IPS-11a (cell line): ENCODE measurements around the gene NME3.

Experiments
- H3K4me3 ChIP-seq: one replicate; pipeline ENCODE4 v1.5.1; 2013; ENCODE audit warnings: low read depth, low read length, control low read depth

NME3 gene

DNA sequence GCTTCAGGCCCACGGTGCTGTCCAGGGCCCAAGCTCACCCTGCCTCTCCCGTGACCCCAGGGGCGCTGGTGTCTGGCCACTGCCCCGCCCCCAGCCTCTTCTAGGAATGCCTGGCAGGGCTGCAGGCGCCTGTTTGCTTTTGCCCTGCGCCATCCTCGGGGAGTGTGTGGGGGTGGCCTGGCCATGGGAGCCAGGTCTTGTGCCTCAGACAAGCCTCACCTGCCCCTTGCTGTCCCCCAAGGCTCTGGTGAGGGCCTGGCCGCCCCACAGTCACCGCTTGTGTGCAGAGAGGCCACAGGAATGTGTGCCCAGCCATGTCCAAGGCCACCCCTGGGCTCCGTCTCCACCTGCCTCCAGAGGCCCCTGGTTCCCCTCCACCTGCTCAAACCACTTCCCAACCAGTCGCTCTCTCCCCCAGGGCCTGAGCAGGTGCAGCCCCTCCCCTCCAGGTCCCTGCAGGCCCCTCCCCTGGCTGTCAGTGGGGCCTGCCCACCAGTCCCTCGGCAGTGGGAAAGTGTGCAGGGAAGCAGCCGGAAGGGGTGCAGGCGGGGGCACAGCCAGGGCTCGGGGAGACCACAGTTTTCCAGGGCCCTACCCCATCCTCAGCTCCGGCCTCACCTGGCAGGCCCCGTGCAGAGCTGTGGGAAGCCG is 23.0 kb upstream of the NME3 start:
- H3K4me3 ChIP-seq: no peak overlapping the region

DNA sequence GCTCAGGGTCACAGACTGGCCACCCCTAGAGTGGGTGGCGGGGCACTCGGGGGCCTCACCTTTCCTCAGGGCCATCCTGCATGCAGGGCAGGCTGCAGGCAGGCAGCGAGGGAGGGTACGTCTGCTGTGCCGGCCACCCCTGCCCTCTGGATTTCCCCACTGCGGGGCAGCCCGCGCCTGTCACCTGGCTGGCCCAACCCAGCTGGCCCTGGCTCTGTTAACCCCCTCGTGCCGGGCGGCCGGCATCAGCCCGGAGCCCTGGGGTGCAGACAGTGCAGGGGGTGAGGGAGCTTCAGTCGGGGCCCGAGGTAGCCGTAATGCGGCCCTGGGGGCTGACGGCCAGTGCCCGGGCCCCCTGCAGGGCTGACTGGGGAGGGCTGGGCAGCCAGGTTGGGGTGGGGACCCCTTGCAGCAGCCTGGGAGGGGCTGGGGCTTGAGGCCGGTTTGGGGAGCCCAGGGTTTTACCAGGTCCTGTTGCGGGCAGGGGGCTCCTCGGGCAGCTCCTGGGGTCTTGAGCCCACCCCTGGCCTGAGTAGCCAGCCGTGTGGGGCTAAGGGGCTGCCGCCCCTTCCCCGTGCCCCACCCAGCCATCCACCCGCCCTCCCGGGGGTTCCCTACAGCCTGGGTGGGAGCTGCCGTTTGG is 22.4 kb upstream of the NME3 start, which contains the start of gene IGFALS:
Gene IGFALS (minus strand): TSS at position 128 of the 643 bp plus-strand sequence. CDS start 53 bp downstream, at position 75.
- no peak within 1 kb of the TSS for H3K4me3 ChIP-seq

DNA sequence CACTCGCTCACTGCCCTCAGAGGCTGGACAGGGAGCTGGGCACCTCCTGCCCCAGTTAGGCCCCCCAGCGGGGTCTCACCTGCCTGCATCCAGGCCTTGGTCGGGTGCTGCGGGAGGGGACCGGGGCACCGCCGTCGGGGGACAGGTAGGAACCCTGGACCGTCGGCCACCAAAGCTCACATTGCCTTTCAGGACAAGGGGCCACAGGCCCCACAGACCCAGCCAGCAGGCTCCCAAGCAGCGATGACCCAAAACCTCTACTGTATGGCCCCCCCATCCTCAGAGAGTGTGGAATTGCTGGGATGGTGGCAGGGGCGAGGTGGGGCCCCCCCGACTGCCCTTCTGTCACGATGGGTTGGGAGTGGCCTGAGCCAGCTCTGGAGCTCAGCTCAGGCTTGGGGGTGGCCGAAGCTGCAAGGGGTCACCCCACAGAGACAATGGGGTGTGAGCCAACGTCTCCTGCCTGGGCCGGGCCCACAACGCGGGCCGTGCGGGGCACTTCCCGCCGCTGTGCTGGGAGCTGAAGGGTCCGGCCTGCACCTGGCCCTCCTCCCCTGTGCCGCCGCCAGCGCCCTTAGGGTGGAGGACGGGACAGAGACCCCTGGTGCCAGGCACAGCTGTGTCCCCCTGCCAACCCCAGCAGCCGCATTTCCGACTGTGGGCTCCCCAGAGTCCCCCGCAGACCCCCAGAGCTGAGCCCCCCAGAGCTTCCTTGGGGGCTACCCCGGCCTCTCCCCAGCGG is 21.7 kb upstream of the NME3 start:
- no peak overlapping the region for H3K4me3 ChIP-seq

DNA sequence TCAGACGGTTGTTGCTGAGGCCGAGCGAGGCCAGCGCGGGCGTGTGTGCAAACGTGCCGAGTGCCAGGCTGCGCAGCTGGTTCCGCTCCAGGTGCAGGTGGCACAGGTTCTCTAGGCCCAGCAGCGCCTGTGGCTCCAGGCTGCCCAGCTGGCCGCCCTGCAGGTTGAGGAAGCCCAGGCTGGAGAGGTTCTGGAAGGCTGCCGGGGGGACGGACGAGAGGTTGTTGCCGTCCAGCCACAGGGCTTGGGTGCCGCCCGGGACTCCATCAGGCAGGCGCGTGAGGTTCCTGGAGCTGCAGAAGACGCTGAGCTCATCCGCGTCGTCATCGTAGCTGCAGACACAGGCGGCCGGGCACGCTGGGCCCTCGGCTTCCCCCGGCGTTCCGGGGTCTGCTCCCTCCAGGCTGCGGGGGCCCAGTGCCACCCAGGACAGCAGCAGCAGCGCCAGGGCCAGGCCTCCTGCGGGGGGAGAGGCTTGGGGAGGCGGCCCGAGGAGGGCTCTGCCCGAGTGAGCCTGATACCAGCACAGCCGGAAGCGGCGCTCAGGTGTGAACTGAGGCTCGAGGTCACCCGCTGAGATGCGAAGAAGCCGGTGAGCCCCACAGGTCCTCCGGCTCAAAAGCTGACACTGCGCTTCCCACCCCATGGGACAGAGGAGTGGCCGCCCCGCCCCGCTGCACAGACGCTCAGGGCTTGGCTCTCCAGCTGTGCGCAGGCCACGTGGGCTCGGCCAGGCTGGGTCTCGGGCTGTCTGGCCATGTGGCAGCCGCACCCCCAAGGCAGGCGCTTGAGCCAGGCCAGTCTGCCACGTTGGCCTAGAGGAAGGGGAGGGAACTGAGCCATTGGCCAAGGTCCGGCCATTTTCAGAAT is 20.8 kb upstream of the NME3 start:
- H3K4me3 ChIP-seq: no peak overlapping the region

DNA sequence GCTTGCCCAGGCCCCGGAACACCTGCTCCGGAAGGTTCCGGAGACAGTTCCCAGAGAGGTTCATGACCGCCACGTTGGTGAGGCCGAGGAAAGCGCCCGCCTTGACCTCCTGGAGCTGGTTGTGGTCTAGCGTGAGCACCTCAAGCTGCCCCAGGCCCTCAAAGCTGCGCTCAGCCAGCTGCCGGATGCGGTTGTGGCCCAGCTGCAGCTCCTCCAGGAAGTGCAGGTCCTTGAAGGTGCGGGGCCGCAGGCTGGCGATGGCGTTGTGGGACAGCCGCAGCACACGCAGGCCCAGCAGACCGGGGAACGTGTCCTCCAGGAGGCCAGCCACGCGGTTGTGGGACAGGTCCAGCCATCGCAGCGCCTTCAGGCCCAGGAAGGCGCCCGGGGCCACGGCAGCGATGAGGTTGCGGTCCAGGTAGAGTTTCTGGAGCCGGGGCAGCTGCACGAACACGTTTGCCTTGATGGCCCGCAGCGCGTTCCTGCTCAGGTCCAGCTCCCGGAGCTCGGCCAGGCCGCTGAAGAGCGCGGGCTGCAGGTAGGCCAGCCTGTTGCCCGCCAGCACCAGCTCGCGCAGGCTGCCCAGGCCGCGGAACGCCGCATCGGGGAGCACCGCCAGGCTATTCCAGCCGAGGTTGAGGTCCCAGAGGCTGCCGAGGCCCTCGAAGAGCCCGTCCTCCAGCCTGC is 20.1 kb upstream of the NME3 start:
- H3K4me3 ChIP-seq: no peak overlapping the region

DNA sequence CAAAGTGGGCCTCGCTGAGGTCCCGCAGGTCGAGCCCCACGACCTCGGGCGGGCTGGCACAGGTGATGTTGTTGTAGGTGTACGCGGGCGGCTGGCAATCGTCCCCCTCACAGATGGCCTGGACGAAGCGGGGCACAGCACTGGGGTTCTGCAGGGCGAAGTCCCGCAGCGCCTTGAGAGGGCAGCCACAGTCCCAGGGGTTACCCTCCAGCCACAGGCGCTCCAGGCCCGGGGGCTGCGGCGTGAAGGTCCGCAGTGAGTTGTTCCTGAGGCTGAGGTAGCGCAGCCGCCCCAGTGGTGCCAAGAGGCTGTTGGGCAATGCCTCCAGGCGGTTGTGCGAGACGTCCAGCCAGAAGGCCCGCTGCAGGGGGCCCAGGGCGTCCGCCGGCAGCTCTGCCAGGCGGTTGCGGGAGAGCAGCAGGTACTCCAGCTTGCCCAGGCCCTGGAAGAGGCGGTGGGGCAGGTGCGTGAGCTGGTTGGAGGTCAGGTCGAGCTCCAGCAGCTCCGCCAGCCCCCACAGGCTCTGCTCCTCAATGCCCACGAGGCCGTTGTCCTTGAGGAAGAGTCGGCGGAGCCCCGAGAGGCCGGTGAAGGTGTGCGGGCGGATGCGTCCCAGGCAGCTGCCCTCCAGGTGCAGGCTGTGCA is 19.4 kb upstream of the NME3 start:
- H3K4me3 ChIP-seq: no peak overlapping the region

DNA sequence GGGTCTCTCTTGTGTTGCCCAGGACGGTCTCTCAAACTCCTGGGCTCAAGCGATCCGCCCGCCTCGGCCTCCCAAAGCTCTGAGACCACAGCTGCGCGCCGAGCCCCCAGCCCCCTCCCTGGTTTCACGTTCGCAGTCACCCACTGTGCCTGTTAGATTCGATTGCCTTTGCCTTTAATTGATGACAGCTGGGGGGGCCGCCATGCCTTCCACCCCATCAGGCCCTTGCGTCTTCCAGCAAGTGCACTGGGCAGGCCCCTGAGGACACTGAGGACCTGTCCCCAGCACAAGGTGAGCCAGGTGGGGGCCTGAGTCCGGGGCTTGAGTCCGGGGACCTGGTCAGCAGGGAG is 18.9 kb upstream of the NME3 start:
- H3K4me3 ChIP-seq: no peak overlapping the region

DNA sequence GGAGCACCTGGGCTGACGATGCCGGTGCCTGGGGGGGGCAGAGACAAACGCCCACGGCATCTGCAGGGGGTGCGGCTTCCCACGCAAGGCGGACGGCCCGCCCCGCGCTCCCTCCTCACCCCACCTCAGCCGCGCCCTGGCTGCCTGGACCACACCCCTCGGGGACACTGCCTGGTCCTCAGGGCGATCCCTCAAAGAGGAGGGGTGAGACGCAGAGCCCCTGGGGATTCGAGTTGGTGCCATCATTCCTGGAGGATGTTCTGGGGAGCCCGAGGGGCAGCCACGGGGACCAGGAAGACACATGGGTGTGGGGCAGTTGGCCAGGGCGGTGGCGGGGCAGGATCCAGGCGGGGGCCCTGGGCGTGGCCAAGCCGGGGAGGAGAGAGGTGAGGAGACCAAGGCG is 18.3 kb upstream of the NME3 start:
- H3K4me3 ChIP-seq: no peak overlapping the region

DNA sequence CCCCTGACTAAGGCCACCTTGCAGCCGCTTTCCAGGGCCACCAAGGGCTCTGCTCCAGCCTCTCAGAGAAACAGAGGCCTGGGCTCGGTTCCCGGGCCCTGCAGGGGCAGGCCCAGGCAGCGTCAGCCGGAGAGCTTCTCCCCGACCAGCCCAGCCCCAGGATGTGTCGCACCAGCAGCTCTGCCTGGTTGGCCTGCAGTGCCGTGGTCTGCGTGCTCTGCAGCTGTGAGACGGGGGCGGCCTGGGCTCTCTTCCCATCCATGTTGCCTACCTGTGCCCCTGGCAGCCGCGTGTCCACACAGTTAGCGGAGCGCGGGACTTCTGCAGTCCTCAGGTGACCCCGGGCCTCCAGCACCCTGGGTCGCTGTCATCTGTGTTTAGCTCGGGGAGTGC is 17.4 kb upstream of the NME3 start:
- H3K4me3 ChIP-seq: no peak overlapping the region

DNA sequence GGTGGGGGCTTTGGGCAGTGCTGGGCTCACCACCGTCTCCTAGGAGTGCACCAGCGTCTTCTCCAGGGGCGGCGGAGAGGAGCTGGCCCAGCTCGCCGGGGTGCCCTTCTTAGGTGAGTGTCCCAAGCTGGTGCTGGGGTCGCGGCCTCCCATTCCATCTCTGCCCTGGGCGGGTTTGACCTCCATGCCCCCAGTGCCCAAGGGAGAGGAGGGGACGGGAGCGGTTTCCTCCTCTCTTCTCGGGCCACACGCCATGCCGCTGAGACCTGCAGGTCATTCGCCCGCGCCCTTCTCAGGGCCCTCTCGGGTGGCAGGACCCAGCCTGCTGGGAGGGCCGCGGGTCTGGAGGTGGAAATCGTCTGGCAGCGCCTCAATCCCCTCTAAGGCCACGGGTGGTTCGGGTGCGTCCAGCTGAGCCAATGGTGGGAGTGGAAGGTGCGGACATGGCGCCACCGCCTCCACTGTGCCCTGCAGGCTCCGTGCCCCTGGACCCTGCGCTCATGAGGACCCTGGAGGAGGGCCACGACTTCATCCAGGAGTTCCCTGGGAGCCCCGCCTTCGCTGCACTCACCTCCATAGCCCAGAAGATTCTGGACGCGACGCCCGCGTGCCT is 16.9 kb upstream of the NME3 start:
- H3K4me3 ChIP-seq: no peak overlapping the region

DNA sequence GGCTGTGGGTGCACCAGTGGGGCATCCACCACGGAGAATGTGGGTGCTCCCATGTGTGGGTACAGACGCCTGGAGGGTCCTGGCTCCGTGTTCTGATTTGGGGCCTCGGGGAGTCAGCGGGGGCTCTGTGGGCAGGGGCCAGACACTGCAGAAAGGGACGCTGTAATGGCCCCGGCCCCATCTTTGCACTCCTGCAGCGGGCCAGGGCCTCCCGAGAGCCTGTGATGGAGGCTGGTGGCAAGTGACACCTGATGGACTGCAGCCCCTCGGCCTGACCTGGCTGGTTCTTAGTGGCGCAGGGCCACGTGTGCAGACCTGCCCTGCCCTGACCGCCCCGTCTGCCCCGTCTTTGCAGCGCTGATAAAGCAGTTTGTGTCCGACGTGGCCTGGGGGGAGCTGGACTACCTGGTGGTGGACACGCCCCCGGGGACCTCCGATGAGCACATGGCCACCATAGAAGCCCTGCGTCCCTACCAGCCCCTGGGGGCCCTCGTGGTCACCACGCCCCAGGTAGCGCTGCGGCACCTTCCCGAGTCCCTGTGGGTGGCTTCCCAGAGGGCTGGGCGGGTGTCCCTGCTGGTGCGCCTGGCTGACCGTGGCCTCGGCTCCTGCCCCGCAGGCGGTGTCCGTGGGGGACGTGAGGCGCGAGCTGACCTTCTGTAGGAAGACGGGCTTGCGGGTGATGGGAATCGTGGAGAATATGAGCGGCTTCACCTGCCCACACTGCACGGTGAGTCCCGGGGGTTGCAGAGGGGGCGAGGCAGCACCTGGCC is 16.2 kb upstream of the NME3 start:
- no peak overlapping the region for H3K4me3 ChIP-seq

DNA sequence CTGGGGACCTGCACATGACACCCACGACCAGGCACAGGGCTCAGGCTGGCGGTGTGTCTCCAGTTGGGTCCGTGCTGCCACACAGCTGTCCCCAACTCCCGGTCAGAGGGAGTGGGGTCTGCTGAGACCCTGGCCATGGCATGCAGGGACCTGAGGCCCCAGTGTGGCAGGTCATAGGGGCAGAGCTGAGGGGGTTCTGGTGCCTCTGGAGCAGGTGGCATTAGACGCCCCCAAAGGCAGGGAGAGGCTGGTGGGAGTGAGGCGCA is 15.6 kb upstream of the NME3 start:
- no peak overlapping the region for H3K4me3 ChIP-seq

DNA sequence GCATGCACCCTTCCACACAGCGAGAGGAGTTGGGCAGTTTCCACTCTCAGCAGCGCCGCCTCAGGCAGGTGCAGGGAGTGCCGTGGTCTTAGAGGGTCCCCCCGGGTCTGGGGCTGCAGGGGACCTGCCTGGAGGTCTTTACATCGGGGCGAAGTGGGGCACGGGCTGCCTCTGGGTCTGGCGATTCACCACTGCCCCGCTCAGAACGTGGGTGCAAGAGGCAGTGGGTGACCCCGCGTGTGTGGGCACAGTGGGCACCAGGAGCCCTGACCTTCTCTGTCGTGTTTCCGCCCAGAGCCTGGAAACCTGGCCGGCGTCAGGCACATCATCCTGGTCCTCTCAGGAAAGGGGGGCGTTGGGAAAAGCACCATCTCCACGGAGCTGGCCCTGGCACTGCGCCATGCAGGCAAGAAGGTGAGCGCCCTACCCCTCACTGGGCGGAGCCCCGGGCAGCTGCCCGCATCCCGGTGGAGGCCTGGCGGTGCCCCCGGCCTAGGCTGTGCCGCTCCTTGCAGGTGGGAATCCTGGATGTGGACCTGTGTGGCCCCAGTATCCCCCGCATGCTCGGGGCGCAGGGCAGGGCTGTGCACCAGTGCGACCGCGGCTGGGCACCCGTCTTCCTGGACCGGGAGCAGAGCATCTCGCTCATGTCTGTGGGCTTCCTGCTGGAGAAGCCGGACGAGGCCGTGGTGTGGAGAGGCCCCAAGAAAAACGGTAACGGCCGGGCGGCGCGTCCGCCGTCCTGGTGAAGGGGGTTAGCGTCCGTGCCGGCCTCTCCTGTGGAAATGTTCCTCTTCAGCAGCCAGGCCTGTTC is 15.1 kb upstream of the NME3 start:
- no peak overlapping the region for H3K4me3 ChIP-seq

DNA sequence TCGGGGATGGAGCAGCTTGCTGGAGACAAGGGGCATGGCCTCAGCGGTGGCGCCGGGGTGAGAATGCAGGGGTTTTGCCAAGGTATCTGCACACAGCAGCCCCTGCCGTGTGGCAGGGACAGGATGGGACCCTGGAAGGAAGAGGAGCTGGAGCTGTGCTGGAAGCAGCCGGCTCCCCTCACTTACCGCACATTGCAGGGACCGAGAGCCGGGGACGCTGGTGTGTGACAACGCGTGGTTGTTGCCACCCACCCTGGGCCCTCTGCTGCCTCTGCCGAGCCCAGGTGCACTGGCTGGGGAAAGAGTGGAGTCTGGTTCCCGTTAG is 14.5 kb upstream of the NME3 start:
- no peak overlapping the region for H3K4me3 ChIP-seq

DNA sequence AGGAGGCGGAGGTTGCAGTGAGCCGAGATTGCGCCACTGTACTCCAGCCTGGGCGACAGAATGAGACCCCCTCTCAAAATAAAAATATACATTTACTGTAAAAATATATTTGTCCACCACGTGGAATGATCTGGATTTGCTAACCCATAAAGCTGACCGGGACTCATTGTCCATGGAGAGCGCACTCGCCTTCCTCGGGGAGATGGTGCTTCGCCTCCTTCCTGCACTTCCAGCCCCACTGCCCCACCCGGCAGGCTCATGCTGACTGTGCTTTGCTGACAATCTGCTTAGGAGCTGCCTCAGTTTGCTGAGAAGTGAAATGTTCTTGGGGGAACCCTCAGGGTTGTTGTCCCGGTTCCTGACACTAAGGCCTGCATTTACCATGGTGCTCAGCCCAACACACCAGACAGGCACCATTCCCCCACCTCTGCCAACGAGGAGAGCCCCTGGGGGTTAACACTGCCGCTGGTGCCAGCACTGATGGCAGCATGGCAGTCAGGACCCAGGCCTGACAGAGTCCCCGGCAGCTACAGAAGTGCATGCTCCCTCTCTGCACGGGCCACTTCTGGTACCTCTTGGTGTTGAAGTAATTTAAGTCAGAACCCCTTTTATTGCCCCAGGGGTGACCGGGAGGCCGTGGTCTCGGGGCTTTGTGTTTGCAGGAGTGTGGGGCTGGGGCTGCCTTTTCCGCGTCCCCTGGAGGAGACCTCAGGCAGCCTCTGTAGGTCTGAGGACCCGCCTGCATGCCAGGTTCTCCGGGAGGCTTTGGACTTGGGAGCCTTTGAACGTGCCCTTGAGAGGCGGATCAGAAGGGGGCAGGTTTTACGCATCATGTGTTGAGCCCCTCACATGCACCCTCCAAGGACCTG is 13.9 kb upstream of the NME3 start:
- H3K4me3 ChIP-seq: no peak overlapping the region

DNA sequence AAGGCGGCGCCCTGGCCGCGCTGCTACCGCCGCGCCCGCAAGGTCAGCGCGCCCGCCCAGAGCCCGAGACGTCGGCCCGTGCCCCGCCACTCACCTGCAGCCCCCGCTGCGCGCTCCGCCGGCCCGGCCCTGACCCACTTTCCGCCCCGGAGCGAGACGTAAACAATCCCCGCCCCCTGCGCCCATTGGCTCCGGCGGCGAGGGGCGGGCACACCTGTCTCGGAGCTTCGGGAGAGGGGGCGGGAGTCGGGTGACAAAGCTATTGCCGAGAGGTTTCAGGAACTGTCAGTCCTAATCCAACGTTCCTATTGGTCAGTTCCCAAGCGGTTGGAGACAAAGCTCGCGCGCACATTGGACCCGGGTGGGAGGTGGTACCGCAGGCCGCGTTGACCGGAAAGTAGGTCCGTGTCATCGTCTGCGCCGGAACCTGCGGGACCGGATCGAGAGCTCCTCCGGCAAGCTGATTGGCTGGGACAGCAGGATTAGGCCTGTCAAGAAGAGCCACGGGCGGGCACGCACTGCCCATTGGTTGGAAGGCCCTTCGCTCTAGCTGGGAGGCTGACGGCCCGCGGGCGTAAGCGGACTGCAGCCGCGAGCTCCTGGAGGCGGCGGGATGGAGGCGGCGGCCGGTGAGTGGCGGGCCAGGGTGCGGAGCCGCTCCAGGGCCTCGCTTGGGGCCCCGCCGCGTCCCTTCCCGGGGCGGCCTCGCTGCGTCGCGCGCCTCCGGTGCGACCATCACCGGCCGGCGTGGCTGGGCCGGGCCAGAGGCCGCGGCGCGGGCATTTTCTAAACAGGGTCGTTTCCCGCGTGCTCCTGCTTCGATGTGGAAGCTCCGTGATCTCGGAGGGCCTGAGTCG is 11.3 kb upstream of the NME3 start, which contains the start of the genes NUBP2 and SPSB3:
Gene NUBP2 (plus strand): TSS at position 553 of the 857 bp plus-strand sequence. CDS start 61 bp downstream, at position 614.
Gene SPSB3 (minus strand): TSS at position 164 of the 857 bp plus-strand sequence. CDS start 1,088 bp downstream, outside the sequence.
- H3K4me3 ChIP-seq: peak within 1 kb of the TSS; percentile 95
